BLaER1 (cell line): ENCODE data around the gene DEFB118.

Source experiments
- H3K27ac ChIP-seq: shearing (Covaris generic); formaldehyde crosslinking; 2 replicates; pipeline ENCODE4 v1.8.1; 2022
- H3K27me3 ChIP-seq: shearing (Covaris generic); formaldehyde crosslinking; 2 replicates; pipeline ENCODE4 v1.8.1; 2022
- H3K36me3 ChIP-seq: shearing (Covaris generic); formaldehyde crosslinking; 2 replicates; pipeline ENCODE4 v1.8.1; 2022
- H3K4me1 ChIP-seq: shearing (Covaris generic); formaldehyde crosslinking; 2 replicates; pipeline ENCODE4 v1.8.1; 2022
- H3K4me2 ChIP-seq: shearing (Covaris generic); formaldehyde crosslinking; 2 replicates; pipeline ENCODE4 v1.8.1; 2022
- H3K4me3 ChIP-seq: shearing (Covaris generic); formaldehyde crosslinking; 2 replicates; pipeline ENCODE4 v1.8.1; 2022
- H3K9ac ChIP-seq: shearing (Covaris generic); formaldehyde crosslinking; 2 replicates; pipeline ENCODE4 v1.8.1; 2022
- H3K9me3 ChIP-seq: shearing (Covaris generic); formaldehyde crosslinking; 2 replicates; pipeline ENCODE4 v1.8.1; 2022
- H4K20me1 ChIP-seq: shearing (Covaris generic); formaldehyde crosslinking; 2 replicates; pipeline ENCODE4 v1.8.1; 2022
- Cebpa-rat ChIP-seq: shearing (Covaris generic); IDR thresholded peaks from 2 replicates; pipeline ENCODE4 v1.8.1; 2022

The DEFB118 gene

DNA sequence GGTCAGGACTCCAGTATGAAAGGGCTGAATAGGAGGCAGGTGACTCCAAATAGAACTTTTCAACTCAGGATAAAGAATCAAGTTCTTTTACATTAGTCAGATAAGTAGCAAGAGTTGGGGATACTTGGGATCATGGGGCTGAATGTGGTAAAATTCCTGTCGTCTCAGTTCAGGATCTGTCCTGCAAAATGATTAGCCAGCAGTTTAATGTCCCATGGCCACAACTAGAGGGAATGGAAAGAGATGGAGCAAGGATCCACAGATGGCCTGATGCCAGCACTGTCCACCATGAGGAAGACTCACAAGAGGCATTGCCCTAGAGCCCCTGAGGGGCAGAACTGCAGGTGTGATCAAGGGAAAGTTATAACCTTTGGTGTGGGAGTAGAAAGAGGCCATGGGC lies 35.5 kb downstream of the DEFB118 start:
- Histone ChIP-seq H3K36me3 (no peaks in the 10 kb centered on the region), H3K4me2 (no peak overlapping the region), H3K27ac (no peak overlapping the region), H3K9ac (no peak overlapping the region), H4K20me1 (no peaks in the 10 kb centered on the region), H3K4me1 (no peaks in the 10 kb centered on the region), H3K27me3 (no peaks in the 10 kb centered on the region), H3K9me3 (no peaks in the 10 kb centered on the region), H3K4me3 (no peak overlapping the region)
- no peak for TF ChIP-seq Cebpa-rat

DNA sequence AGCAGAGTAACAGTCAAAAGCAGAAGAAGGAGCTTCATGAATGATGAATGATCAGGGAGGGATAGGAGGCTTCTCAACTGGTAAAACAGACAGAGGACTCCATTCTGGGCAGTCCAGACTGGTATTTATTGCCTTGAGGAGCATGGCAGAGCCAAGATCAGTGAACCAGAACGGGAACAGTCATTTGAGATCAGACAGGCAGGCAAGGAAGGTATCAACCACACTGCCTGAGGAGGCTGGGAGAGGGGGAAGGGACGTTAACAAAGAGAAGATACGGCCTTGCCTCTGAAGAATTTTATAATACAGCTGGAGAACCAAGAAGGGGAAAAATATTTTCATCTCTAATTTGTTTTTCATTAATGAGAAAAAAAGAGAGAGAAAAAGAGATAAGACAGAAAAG lies 37.7 kb downstream of the DEFB118 start, which contains the start of gene DEFB121:
TSS of gene DEFB121 (minus strand) at position 101 of the 400 bp plus-strand sequence. CDS start at position 38, 63 bp downstream.
- no peaks in the 10 kb centered on the region for H4K20me1 ChIP-seq
- no peaks in the 10 kb centered on the region for H3K36me3 ChIP-seq
- TF ChIP-seq Cebpa-rat: no peak
- no peak within 1 kb of the TSS for H3K27ac ChIP-seq
- 0 out of 2 replicates have a peak, but pooled peaks cover 5% of the 10 kb centered on the region for H3K9me3 ChIP-seq
- H3K4me3 ChIP-seq: no peak within 1 kb of the TSS
- H3K4me1 ChIP-seq: no peaks in the 10 kb centered on the region
- no peak within 1 kb of the TSS for H3K9ac ChIP-seq
- H3K27me3 ChIP-seq: no peaks in the 10 kb centered on the region
- H3K4me2 ChIP-seq: no peak within 1 kb of the TSS

DNA sequence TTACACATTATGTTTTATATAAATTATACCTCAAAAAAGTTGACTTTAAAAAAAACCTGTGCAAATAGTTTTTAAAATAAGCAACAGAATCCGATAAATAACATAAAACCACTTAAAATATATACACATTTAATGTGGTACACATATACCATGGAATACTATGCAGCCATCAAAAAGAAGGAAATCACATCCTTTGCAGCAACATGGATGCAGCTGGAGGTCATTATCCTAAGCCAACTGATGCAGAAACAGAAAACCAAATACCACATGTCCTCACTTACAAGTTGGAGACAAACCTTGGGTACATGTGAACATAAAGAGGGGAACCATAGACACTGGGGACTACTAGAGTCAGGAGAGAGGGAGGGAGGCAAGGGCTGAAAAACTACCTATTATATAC lies 41.6 kb downstream of the DEFB118 start:
- no peak overlapping the region for H3K4me3 ChIP-seq
- no peak overlapping the region for H3K4me2 ChIP-seq
- no peaks in the 10 kb centered on the region for H3K27me3 ChIP-seq
- H4K20me1 ChIP-seq: no peaks in the 10 kb centered on the region
- no peaks in the 10 kb centered on the region for H3K36me3 ChIP-seq
- 0 out of 2 replicates have a peak, but pooled peaks cover 5% of the 10 kb centered on the region for H3K9me3 ChIP-seq
- H3K9ac ChIP-seq: no peak overlapping the region
- H3K4me1 ChIP-seq: no peaks in the 10 kb centered on the region
- TF ChIP-seq Cebpa-rat: no peak
- no peak overlapping the region for H3K27ac ChIP-seq

DNA sequence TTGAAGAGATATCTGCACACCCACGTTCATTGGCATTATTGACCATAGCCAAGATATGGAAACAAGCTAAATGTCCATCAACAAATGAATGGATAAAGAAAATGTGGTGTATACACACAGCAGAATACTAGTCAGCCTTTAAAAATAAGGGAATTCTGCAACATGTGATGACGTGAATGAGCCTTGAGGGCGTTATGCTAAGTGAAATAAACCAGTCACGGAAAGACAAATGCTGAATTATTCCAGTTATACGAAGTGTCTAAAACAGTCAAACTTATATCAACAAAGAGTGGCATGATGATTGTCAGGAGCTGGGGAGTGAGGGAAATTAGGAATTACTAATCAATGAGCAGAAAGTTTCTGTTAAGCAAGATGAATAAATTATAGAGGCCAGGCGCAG lies 46.0 kb downstream of the DEFB118 start:
- no peak overlapping the region for H3K4me2 ChIP-seq
- no peak for TF ChIP-seq Cebpa-rat
- 0 out of 2 replicates have a peak, but pooled peaks cover 4% of the 10 kb centered on the region for H3K9me3 ChIP-seq
- H3K36me3 ChIP-seq: no peaks in the 10 kb centered on the region
- no peaks in the 10 kb centered on the region for H4K20me1 ChIP-seq
- H3K27ac ChIP-seq: no peak overlapping the region
- H3K9ac ChIP-seq: no peak overlapping the region
- no peaks in the 10 kb centered on the region for H3K27me3 ChIP-seq
- no peaks in the 10 kb centered on the region for H3K4me1 ChIP-seq
- H3K4me3 ChIP-seq: no peak overlapping the region

DNA sequence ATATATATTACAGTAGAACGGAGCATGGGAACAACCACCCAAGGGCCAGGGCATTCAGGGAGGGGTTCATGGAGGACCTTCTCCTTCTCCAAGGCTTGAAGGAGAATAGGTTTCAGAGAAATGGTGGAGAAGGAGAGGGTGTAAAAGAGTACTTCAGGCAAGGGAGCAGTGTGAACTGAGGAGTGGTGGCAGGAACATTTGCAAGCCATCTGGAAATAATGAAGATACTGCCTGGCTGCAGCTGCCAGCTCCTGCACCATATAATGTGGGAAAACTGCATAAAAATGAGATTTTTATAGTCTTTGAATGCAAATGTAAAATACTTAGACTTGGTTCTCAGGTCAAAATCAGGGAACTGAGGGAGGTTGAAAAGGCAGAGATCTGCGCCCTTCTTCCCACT lies 47.3 kb downstream of the DEFB118 start:
- no peak overlapping the region for H3K4me2 ChIP-seq
- H3K9me3 ChIP-seq: no peaks in the 10 kb centered on the region
- no peak overlapping the region for H3K9ac ChIP-seq
- no peaks in the 10 kb centered on the region for H3K27me3 ChIP-seq
- H3K4me3 ChIP-seq: no peak overlapping the region
- no peak for TF ChIP-seq Cebpa-rat
- H3K36me3 ChIP-seq: no peaks in the 10 kb centered on the region
- no peak overlapping the region for H3K27ac ChIP-seq
- no peaks in the 10 kb centered on the region for H3K4me1 ChIP-seq
- no peaks in the 10 kb centered on the region for H4K20me1 ChIP-seq

DNA sequence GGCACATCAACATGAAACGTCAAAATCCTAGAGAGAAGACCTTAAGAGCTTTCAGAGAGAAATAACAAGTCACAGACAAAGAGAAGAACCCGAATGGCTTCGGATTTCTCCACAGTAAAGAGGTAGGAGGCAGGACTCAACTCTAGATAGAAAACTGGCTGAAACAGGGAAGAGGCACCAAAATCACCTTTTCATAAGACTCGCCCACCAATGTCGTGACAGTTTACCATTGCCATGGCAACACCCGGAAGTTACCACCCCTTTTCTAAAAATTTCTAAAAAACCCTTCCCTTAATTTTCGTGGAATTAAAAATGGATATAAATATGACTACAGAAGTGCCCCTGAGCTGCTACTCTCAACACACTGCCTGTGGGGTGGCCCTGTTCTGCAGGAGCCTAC lies 49.9 kb downstream of the DEFB118 start:
- Histone ChIP-seq H3K4me1 (no peaks in the 10 kb centered on the region), H3K36me3 (no peaks in the 10 kb centered on the region), H3K27me3 (no peaks in the 10 kb centered on the region), H3K9ac (no peak overlapping the region), H4K20me1 (no peaks in the 10 kb centered on the region), H3K27ac (no peak overlapping the region), H3K4me2 (no peak overlapping the region), H3K4me3 (no peak overlapping the region), H3K9me3 (no peaks in the 10 kb centered on the region)
- TF ChIP-seq Cebpa-rat: no peak
